Stimulated activated CD4-positive, alpha-beta T cell treated with anti-CD3 and anti-CD28 coated beads, Interleukin-2, amount 100 ng/mL, for 24 hours (primary cell): ENCODE results near the gene CPSF4L.

ENCODE experiments used
- DNase-seq, 2 donors: peaks; one replicate each; pipeline ENCODE4 v3.0.0-alpha.2; 2020

CPSF4L gene

DNA sequence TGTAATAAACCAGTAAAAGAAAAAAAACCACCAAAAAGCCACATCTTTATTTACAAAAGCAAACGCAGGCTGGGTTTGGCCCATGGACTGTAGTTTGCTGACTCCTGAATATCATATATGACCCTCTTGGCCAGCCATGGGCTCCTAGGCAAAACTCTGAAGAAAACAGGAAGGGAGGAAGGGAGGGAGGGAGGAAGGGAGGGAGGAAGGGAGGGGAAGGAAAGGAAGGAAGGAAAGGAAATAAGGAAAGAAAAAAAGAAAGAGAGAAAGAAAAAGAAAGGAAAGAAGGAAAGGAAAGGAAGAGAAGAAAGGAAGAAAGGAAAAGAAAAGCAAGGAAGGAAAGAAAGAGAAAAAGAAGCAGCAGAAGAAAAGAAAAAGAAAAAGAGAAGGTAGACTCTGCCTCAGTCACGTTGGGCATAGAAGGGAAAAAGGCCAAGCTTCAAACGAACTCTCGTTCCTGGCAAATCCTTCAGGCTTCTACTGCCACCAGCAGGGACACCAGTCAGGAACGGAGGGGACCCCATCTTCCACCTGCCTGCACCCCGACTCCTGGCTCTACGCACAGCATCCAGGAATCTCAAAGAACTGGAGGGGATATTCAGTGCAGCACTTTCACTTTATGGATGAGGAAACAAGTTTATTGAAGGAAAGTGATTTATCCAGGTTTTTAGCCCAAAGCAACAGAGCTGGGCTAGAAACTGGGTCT lies 28.0 kb upstream of the CPSF4L start:
- no peak for DNase-seq

DNA sequence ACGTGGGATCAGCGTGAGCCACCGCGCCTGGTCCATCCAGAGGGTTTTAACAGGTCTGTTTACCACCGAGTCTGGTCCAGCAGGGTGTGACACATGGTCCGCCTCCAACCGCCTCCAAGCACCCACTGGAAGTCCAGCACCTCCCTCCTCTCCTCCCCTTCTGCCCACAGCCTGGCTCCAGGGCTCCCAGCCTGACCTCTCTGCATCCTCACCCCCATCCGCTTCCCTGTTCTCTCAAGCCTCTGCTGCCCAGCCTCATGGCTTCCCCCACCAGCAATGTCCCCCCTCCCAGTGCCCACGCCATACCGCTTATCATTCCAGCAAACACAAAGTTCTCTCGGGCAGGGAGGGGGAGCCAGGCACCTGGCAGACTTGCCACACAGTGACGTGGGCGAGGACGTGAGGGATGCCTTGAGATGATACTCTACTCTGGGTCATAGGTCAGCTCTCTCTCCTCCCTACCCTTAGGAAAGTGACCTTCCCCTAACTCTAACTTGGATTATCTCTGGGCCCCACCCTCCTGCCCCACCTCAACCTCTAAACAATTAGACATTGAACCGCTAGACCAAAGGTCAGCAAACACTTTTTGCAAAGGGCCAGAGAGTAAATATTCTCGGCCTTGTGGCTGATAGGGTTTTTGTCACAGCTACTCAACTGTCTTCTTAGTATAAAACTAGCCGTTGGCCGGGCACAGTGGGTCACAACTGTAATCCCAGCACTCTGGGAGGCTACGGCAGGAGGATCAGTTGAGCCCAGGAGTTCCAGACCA lies 27.0 kb upstream of the CPSF4L start:
- DNase-seq, result no peak

DNA sequence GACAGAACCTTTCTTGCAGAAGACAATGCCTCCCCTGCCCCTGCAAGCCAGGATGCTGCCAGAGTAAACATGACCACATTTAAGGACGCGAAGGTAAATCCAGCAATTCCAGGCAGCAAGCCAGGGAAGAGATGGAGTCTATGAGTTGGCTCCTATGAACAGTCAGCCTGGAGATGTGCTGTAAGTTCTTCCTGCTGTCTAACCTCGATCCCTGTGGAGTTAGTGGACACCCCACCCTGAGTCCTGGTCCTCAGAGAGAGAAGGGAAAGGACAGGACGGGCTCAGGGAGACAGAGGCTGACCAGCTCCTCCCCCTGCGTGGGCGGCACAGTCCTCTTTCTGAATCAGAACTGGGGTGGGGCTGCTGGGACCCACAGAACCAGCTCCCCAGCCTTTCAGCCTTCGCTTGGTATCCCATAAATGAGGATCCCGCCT lies 25.2 kb upstream of the CPSF4L start:
- no peak for DNase-seq

DNA sequence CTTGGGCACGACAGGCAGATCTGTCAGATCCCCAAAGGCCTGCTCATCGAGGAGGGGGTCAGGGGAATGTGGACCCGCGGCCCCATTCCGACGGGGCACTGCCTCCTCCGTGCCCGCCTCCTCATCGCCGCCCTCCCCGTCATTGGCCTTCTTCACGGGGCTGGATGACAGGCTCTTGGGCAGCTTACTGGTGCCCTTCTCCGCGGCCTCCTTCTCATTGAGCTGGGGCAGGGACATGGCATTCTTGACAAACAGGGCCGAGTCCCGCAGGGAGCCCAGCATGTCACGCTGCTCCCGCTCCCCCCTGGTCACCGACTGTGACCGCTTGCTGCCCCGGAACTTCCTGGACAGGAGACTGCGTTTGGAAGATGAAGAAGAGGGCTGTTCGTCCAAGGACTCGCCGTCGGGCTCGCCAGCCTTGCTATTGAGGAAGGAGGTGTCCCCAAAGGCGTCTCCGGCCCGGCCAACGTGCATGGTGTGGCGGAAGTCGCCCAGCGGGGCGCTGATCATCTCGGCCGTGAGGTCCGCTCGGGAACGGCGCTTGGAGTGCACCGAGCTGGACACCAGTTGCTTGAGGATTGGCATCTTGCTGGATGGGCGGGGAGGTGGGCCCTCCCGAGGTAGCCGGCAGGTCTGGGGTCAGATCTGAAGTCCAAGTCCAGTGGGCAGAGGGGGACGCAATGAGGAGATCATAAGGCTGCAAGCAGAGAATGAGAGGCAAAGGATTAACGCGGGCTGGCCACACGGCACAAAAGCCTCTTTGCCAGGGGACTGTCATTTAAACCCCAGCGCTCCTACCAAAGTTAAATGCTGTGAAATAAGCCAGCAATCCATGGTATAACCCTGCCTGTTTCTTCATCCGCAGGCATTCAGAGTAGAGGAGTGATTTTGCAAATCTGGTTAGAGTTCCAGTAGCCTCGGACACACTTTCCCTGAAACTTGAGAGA lies 24.5 kb upstream of the CPSF4L start:
- DNase-seq, result no peak

DNA sequence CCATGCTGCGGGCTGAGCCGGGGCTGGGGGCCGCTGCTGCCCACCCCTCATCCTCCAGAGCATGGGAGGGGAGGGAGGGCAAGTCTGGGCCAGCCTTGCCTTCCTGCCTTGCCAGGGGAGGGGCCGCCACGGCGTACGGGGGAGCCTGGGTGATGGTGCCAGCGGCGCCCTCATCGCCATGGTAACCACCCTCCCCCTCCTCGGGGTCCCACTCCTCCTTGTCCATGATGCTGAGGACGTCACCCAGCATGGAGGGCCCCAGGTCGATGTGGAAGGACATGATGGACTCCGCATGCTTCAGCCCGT lies 23.9 kb upstream of the CPSF4L start:
- no peak for DNase-seq

DNA sequence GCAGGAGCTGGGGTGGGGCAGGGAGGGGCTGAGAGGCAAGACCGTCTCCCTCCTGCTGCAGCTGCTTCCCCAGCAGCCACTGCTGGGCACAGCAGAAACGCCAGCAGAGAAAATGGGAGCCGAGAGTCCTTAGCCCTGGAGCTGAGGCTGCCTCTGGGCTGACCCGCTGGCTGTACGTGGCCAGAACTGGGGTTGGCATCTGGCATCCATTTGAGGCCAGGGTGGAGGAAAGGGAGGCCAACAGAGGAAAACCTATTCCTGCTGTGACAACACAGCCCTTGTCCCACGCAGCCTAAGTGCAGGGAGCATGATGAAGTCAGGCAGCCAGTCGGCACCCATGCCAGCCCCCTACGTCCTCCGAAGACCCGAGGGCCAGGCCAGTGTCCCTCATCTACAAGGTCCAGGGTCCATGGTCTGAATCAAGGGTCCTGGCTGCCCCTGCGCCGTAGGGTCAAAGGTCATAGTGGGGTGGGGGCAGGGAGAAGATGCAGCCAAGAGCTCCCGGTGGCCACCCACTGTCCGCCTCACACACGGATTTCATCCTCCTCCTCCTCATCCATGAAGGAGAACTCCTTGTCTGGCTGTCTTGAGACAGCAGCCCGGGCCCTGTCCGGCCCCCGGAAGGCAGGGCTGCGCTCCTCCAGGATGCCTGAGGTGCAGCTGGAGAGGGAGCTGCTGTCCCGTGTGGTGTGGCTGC lies 23.4 kb upstream of the CPSF4L start:
- DNase-seq, result no peak

DNA sequence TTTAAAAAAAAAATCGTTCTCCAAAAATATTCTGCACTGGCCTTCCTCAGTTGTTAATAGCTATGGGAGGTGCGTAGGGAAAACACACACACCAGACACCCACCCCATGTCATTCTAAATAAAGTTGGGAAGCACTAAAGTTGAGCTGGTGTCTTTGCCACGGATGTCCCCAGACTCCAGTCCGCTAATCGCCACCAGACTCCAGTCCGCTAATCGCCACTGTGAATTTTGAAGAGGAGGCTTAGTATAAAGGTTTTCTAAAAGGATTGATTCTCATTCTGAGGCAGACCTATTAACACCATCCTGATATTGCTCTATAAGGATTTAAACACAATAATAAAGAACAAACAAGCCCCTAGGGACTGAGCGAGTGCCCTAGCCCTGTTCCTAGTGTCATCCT lies 22.7 kb upstream of the CPSF4L start:
- no peak for DNase-seq

DNA sequence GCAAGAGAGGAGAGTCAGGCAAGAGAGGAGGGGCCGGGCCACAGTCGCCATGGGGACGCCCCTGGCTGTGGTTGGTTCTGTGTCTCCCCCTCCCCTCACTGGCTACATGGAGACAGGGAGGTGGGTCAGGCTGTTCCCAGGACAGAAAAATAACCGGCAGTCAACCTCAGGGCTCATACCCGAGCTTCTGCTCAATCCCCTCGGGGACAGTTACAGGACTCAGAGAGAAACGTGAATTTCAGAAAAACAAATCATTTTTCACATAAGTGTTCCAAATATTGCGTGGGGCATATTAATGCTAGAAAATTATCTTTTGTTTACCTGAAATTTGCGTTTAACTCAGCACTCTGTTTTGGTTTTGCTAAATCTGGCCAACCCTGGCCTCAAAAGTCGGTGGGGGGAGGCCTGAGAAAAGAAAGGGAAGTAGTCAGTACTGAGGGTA lies 22.2 kb upstream of the CPSF4L start:
- no peak for DNase-seq

DNA sequence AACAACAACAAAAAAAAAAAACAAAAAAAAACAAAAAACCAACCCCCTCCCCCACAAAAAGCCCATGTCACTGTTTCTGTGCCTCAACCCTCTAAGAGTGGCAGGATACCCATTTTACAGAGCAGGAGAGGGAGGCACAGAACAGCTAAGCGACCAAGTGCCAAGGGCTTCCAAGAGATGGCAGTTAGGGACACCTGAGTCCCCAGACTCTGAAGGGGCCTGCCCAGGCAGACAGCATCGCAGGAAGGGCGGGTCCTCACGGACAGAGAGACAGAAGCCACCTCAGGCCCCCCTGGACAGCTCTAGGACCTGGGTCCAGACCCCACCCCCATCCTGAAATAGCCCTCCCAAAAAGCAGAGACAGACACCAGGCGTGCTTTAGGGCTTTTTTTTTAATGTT lies 21.6 kb upstream of the CPSF4L start:
- DNase-seq, result no peak

DNA sequence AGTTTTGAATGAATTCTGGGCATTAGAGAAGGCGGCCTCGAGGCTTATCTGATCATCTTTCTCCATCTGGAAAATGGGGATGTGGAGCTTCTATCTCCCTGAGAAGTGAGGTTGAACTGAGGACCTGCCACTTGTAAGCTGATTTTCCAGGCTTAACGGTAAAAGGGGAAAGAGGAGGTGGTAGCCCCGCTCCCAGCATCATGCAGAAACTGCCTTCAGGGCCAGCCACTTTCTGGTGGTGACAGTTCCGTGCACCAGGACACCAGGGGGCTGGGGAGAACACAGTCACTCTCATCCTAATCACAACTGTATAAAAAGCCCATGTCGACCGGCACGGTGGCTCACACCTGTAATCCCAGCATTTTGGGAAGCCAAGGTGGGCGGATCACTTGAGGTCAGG lies 20.9 kb upstream of the CPSF4L start:
- no peak for DNase-seq

DNA sequence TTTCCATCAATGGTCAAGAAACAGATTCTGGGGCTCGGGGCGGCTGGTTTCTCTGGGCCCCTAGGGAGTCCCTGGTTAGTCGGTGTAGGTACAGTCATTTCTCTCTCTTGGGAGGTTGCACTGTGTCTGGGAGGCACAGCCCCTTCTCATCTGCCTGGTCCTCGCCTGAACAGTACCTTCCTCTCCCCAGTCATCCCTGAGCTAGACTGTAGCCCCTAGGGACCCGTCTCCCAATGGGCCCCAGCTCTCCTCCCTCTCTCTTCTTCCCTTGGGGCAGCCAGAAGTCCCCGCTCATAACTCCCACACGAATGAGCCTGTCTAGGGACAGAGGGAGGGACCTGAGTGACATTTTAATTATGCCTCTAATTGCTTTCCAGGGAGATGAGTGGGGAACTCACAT lies 20.2 kb upstream of the CPSF4L start:
- no peak for DNase-seq

DNA sequence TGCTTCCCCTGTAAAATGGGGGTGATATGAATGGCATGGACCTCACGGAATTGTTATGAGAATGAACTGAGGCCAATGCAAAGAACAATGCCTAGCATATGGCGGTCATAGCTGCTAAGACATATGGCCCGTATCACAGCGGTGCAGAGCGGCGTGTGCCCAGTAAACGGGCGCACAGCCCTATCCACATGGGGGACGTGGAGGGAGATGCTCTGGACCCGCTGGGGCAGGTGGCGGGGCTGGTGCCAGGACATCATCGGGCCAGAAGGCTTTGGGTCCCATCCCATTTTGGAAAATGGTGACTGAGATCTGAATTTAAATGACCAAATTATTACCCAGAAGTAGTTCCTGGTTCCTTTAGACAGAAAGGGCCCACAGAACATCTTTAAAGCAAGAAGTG lies 18.5 kb upstream of the CPSF4L start:
- no peak for DNase-seq

DNA sequence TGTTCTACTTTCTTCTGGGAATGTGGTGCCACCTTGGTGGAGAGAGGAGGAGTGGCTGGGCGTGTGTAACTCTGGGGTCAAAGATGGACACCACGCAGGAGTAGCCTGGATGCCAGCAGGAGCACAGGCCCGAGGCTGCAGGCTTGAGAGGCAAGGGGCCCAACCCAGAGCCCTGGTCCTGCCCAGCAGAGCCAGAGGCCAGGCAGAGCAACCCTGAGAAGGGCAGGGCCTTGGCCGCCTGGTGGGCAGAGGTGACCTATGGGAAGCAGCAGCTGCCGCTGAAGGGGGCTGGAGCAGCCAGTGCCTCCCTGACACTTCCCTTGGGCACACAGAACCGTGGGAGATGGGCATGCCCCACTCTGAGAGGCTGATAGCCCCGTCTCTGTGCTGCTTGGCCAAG lies 18.0 kb upstream of the CPSF4L start:
- DNase-seq, result no peak

DNA sequence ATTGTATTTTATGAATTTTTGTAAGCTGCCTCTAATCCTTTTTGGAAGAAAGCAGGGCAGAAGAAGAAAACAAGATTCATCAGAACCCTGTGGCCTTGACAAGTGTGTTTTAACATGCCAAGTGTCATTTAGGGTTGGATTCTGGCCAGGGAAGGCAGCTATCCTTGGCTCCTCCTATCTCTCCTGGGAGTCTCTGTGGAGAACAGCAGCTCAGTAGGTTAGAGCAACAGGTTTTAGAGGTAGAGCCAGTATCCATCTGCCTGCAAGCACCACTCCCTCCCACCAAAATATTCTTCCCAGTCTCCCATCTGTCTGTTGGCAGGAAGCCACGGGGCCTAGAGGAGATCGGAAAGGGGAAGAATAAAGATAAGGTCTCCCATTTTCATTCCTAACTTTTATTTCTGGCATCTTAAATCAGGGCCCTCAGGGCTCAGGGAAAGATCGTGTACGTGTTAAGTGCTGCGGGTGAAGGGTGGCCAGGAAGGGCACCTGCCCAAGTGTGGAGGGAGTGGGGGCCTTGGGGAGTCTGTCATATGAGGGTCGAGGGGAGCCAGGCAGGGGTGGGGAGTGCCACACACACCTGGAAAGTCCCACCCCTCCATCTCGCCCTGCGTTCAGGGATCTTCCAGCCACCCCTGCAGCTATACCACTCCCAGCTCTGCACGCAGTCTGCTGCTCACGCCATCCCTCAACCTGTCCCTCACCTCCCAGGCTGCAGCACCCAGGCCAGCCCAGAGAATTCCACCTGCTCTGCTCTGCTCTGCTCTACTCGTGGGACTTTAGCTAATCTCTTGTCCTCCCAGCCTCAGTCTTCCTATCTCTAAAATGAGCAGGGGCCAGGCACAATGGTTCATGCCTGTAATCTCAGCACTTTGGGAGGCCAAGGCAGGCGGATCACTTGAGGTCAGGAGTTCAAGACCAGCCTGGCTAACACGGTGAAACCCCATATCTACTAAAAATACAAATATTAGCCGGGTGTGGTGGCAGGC lies 17.1 kb upstream of the CPSF4L start:
- no peak for DNase-seq

DNA sequence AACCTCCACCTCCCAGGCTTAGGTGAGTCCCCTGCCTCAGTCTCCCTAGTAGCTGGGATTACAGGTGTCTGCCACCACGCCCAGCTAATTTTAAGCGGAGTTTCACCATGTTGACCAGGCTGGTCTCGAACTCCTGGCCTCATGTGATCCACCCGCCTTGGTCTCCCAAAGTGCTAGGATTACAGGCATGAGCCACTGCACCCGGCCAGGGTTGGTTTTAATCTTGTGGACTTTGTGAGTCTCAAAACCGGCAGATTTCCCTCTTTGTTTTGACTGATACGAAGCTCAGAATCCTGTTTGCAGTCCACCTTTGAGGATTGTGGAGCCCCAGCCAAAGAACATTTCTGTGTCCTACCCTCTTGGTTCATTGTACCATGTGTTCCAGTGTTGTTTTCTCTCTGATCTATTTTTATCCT lies 16.4 kb upstream of the CPSF4L start:
- no peak for DNase-seq

DNA sequence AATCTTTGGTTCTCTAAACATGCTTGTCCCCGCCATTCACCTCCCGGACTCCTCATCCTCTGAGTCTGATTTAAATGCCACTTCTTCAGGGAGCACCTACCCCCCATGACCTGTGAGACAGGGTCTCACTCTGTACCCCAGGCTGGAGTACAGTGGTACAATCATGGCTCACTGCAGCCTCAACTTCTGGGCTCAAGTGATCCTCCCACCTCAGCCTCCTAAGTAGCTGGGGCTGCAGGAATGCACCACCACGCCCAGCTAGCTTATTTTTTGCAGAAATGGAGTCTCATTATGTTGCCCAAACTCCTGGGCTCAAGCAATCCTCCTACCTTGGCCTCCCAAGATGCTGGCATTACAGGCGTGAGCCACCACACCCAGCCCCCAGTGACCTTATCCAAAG lies 12.8 kb upstream of the CPSF4L start:
- no peak for DNase-seq

DNA sequence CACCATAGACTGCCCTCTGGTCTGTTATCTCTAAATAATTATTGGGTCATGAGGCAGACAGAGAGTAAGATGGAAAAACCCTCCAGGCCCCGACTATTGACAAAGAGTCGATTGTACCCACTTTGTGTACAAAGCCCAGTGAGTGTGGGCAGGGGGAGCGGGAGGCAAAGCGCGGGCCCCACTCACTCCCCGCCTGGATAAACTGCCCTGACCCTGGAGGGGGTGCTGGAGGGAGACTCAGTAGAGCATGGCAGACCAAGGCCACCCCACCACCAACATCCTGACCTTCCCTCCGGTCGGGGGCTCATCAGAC lies 11.2 kb upstream of the CPSF4L start:
- no peak for DNase-seq

DNA sequence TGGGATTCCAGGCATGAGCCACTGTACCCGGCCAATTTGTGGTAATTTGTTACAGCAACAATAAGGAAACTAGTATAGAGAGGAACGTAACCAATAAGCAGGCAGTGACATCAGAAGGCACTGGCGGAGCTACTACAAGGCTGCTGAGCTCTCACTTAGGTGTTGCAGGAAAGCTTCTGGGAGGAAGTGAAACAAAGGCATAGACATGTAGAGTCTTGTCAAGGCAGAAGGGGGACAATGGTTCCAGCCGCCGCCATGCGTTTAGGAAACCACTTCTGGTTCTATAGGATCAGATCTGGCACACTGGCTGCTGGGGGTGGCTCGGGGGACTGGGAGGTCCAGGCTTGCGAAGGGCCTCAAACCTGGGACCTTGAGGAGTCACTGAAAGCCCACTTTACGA lies 9.4 kb upstream of the CPSF4L start:
- DNase-seq, result no peak

DNA sequence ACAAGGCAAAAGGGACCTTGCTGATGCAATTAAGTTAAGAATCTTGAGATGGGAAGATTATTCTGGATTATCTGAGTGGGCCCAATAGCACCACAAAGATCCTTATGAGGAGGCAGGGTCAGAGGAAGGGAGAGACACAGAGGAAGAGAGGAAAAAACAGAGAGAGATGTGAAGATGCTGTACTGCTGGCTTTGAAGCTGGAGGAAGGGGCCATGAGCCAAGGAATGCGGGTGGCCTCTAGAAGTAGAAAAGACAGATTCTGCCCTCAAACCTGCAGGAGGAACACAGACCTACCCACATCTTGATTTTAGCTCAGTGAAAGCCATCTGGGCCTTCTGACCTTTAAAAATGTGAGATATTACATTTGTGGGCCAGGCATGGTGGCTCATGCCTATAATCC lies 8.1 kb upstream of the CPSF4L start:
- DNase-seq, result no peak

DNA sequence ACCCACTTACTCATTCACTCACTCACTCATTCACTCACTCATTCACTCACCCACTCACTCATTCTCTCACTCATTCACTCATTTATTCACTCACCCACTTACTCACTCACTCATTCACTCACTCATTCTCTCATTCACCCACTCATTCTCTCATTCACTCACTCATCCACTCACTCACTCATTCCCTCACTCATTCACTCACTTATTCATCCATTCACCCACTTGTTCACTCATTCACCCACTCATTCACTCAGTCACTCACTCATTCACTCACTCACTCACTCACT lies 7.6 kb upstream of the CPSF4L start:
- no peak for DNase-seq

DNA sequence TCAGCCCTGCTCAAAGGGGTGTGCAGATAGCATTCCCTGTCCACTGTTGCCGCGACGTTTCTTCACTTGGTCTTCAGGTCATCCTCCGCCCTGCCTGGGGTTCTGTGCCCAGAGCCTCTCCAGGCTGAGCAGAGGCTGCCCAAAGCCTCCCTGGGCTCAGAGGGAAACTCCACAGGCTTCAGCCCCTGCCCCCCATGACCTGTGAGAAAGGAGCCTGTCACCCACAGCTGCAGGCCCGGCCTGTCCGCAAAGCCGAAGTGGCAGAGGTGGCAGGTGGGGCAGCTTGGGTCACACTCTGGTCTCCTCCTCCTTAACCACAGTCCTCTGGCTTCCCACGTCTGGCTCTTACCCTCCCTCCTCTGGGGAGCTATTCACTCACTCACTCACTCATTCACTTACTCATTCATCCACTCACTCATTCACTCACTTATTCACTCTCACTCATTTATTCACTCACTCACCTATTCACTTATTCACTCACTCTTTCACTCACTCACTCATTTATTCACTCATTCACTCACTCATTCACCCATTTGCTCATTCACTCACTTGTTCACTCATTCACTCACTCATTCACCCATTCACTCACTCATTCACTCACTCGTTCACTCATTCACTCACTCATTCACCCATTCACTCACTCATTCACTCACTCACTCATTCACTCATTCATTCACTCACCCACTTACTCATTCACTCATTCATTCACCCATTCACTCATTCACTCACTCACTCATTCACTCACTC lies 7.1 kb upstream of the CPSF4L start:
- DNase-seq, result no peak
